Chondrocyte (in vitro differentiated cells): ENCODE data around the gene NARS2. TPM values are rescaled to one million over a fixed set of nuclear protein-coding genes. Genes with fewer than 3 reads are reported as not detected.
"Not testable (repeated sequence)": the region's sequence is repeated elsewhere in the genome, so short reads cannot be mapped to it uniquely, and the experiment has no call there.

ENCODE experiments used
- DNase-seq: peaks from one replicate; pipeline ENCODE4 v3.0.0; 2021; ENCODE audit warnings: mixed read lengths, low spot score
- H3K27ac Mint-ChIP-seq: one replicate; pipeline ENCODE4 v1.8.0; 2021; ENCODE audit warnings: mild to moderate bottlenecking, moderate library complexity, mixed read lengths; ENCODE audit not compliant: unreplicated experiment
- H3K27me3 Mint-ChIP-seq: 2 replicates; pipeline ENCODE4 v1.8.0; 2021; ENCODE audit warnings: low read depth, mixed read lengths
- H3K36me3 Mint-ChIP-seq: 2 replicates; pipeline ENCODE4 v1.8.0; 2021; ENCODE audit warnings: low read depth, mixed read lengths
- H3K4me1 Mint-ChIP-seq: 2 replicates; pipeline ENCODE4 v1.8.0; 2021; ENCODE audit warnings: low read depth, mild to moderate bottlenecking, mixed read lengths
- H3K4me3 Mint-ChIP-seq: one replicate; pipeline ENCODE4 v1.8.0; 2021; ENCODE audit warnings: mild to moderate bottlenecking, moderate library complexity, mixed read lengths; ENCODE audit not compliant: unreplicated experiment
- H3K9me3 Mint-ChIP-seq: 2 replicates; pipeline ENCODE4 v1.8.0; 2021; ENCODE audit warnings: low read depth, mixed read lengths
- CTCF ChIP-seq: fragments of 200-600 bp; sonication (generic); IDR thresholded peaks from 2 replicates; pipeline ENCODE4 v1.5.0; 2021; ENCODE audit warnings: antibody characterized with exemption, mild to moderate bottlenecking, moderate library complexity
- total RNA-seq: library from RNA; stranded (reverse); gene quantifications from 3 replicates; pipeline ENCODE4 v1.2.1, GENCODE V29; 2021

The NARS2 gene
- total RNA-seq, 1 donor from 2014 or later, result 12.4 TPM

- Mint-ChIP-seq H3K4me3 (no peak overlapping the region), H3K27ac (no peak overlapping the region), H3K9me3 (no peaks in the 10 kb centered on the region), H3K36me3 (no peaks in the 10 kb centered on the region), H3K27me3 (no peaks in the 10 kb centered on the region), H3K4me1 (peaks cover 6% of the 10 kb centered on the region)
- no peak for TF ChIP-seq CTCF
- DNase-seq, result no peak
Measured at GRCh38 chr11:78526497-78527146, 48.0 kb downstream of the NARS2 start.

- Mint-ChIP-seq H3K27ac (no peak overlapping the region), H3K27me3 (no peaks in the 10 kb centered on the region), H3K4me3 (no peak overlapping the region), H3K9me3 (no peaks in the 10 kb centered on the region), H3K4me1 (peaks cover 6% of the 10 kb centered on the region), H3K36me3 (no peaks in the 10 kb centered on the region)
- no peak for TF ChIP-seq CTCF
- no peak for DNase-seq
Measured at GRCh38 chr11:78525720-78526119, 48.9 kb downstream of the NARS2 start.

GRCh38 chr11:78520230-78520629 is 54.4 kb downstream of the NARS2 start:
- no peak overlapping the region for H3K4me3 Mint-ChIP-seq
- no peaks in the 10 kb centered on the region for H3K27me3 Mint-ChIP-seq
- H3K36me3 Mint-ChIP-seq, result no peaks in the 10 kb centered on the region
- H3K4me1 Mint-ChIP-seq, result no peaks in the 10 kb centered on the region
- H3K27ac Mint-ChIP-seq, result no peak overlapping the region
- no peak for TF ChIP-seq CTCF
- no peak for DNase-seq
- no peaks in the 10 kb centered on the region for H3K9me3 Mint-ChIP-seq

- Mint-ChIP-seq H3K36me3 (no peaks in the 10 kb centered on the region), H3K27ac (no peak overlapping the region), H3K9me3 (no peaks in the 10 kb centered on the region), H3K4me3 (no peak overlapping the region), H3K27me3 (no peaks in the 10 kb centered on the region), H3K4me1 (no peaks in the 10 kb centered on the region)
- DNase-seq, result no peak
- TF ChIP-seq CTCF, result no peak
Measured at GRCh38 chr11:78516281-78516680, 58.4 kb downstream of the NARS2 start.

- TF ChIP-seq CTCF, result no peak
- peaks cover 9% of the 10 kb centered on the region for H3K9me3 Mint-ChIP-seq
- no peaks in the 10 kb centered on the region for H3K27me3 Mint-ChIP-seq
- peaks cover 5% of the 10 kb centered on the region for H3K36me3 Mint-ChIP-seq
- DNase-seq, result no peak
- no peak overlapping the region for H3K27ac Mint-ChIP-seq
- H3K4me3 Mint-ChIP-seq, result no peak overlapping the region
- no peaks in the 10 kb centered on the region for H3K4me1 Mint-ChIP-seq
Measured at GRCh38 chr11:78514922-78515502, 59.7 kb downstream of the NARS2 start.

GRCh38 chr11:78513085-78513484 is 61.6 kb downstream of the NARS2 start:
- H3K36me3 Mint-ChIP-seq, H3K27ac Mint-ChIP-seq, H3K4me1 Mint-ChIP-seq, H3K27me3 Mint-ChIP-seq, DNase-seq, H3K4me3 Mint-ChIP-seq: not testable (repeated sequence)
- H3K9me3 Mint-ChIP-seq, result peaks cover 16% of the 10 kb centered on the region
